ENCODE results near the gene TTLL8.

GRCh38 chr22:50044485-50045118 lies 13.5 kb downstream of the TTLL8 start:
- TF ChIP-seq, protein P1, sequence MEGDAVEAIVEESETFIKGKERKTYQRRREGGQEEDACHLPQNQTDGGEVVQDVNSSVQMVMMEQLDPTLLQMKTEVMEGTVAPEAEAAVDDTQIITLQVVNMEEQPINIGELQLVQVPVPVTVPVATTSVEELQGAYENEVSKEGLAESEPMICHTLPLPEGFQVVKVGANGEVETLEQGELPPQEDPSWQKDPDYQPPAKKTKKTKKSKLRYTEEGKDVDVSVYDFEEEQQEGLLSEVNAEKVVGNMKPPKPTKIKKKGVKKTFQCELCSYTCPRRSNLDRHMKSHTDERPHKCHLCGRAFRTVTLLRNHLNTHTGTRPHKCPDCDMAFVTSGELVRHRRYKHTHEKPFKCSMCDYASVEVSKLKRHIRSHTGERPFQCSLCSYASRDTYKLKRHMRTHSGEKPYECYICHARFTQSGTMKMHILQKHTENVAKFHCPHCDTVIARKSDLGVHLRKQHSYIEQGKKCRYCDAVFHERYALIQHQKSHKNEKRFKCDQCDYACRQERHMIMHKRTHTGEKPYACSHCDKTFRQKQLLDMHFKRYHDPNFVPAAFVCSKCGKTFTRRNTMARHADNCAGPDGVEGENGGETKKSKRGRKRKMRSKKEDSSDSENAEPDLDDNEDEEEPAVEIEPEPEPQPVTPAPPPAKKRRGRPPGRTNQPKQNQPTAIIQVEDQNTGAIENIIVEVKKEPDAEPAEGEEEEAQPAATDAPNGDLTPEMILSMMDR (IDR thresholded peaks at IDR 0.05) = no peak
- no peak for TF ChIP-seq POLR2A (IDR thresholded peaks at IDR 0.05)
